GM18505 (cell line): ENCODE measurements around the gene SCYL3.
A peak's percentile ranks its signal among the peaks of the same experiment; 100 is the strongest.

Experiments used
- ATAC-seq: cut with Tn5 transposase; IDR thresholded peaks from one replicate; pipeline ENCODE4 v1.9.1; 2021; ENCODE audit not compliant: unreplicated experiment
- POLR2A ChIP-seq: IDR thresholded peaks from 4 replicates; pipeline ENCODE4 v1.6.1; 2011; ENCODE audit warnings: borderline replicate concordance; ENCODE audit not compliant: insufficient read depth, insufficient read length; ENCODE audit errors: extremely low read depth

The SCYL3 gene

DNA sequence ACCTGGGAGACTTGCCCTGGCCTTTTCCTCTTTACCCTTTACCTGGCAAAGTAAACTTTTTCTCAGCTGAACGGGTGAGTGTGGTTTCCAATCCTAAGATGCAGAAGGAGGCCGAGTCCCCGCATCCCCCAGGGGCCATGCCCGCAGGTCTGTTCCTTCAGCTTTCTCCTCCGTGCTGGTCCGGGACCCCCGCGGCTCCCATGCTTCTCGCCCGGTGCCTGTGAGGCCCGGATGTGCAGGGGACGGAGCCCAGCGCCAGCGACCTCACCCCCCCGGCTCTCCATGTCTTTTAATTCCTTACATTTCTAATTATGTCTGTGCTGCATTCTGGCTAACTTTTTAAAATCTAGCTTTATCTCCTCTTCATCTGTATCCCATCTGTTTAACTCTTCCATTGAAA lies 21.5 kb upstream of the SCYL3 start:
- no peak for ATAC-seq
- TF ChIP-seq POLR2A, result no peak

DNA sequence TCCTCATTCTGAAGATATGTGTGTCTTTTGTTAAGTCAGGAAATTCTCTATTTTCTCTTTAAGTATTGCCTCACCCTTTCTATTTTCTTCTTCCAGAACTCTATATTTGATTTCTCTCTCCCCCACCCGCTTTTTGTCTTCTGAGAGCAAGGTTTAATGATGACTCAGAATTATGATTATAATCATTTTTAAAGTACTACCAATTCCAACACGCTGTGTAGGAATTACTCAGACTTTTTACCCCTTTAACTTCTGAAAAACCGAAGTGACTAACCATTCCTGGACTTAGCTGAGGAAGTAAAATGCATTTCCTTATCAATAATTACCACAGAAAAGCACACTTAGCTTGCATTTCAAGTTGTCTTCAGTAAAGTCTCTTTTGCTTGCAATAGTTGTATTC lies 20.8 kb upstream of the SCYL3 start:
- ATAC-seq, result no peak
- TF ChIP-seq POLR2A, result no peak

DNA sequence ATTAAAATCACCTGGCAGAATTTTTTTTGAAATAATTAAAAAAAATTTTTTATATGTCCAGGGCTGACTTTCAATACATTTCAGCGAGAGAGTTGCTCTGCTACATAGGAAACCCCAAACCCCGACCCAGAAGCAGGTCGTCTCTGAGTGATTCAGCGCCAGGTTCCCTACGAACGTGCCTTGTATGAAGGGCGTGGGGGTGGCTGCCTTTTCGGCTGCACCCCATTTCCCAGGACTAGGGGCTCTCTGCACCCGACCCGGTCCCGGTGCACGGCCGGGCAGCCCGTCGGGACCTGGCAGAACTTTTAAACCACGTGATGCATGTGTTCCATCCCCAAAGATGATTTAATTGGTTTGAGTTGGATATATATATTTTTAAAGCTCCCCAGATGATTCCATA lies 15.8 kb upstream of the SCYL3 start:
- ATAC-seq, result no peak
- TF ChIP-seq POLR2A, result no peak

DNA sequence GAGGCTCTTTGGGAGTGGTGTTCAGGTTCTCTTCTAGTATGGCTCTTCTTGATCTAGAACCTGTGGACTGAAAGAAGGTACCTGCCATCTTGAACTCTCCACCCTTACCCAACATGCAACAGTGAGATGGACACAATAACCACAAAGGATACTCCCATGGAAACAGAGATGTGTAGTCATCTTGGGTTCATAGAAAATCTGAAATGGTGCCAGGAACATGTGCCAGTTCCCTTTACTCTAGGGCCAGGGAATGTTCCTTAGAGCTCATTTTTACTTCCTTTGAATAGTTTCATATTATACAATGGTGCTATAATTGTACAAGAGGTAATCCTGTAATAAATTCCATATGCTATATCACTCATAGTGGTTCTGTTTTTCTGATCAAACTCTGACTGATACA lies 13.2 kb upstream of the SCYL3 start:
- no peak for TF ChIP-seq POLR2A
- ATAC-seq, result no peak

- ATAC-seq, result no peak
- no peak for TF ChIP-seq POLR2A
Measured at GRCh38 chr1:169904834-169905233, 11.1 kb upstream of the SCYL3 start.

DNA sequence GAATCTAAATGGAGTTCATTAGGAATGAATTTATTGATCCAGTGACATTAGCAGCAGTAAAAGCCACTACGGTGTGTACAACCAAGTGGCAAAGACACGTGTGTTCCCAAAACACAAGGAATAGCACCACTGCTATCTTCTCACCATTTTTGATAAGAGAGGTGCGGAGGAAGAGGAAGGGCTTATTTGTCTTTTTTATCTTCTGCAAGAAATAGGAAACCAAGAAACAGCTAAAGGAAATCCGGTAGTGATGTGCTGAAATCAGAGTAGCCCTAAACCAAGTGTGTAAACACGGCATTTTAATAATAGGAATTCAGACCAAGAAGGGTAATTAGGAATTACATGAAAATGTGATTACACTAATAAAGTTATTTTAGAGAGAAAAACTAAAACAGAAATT lies 9.1 kb upstream of the SCYL3 start:
- no peak for ATAC-seq
- no peak for TF ChIP-seq POLR2A

DNA sequence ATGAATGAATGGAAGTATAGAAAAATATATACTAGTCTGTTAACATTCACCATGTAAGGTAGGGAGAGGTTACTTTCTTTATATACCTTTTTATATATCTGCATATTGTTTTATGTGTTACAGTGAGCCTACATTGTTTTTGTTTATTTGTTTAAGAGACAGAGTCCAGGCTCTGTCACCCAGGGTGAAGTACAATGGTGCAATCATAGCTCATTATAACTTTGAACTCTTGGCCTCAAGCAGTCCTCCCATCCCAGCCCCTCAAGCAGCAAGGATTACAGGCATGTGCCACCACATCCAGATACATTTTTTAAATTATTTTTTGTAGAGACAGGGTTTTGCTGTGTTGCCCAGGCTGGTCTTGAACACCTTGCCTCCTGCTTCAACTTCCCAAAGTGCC lies 7.4 kb upstream of the SCYL3 start:
- no peak for ATAC-seq
- no peak for TF ChIP-seq POLR2A

GRCh38 chr1:169900571-169900970 lies 6.9 kb upstream of the SCYL3 start:
- ATAC-seq, result no peak
- TF ChIP-seq POLR2A, result no peak

DNA sequence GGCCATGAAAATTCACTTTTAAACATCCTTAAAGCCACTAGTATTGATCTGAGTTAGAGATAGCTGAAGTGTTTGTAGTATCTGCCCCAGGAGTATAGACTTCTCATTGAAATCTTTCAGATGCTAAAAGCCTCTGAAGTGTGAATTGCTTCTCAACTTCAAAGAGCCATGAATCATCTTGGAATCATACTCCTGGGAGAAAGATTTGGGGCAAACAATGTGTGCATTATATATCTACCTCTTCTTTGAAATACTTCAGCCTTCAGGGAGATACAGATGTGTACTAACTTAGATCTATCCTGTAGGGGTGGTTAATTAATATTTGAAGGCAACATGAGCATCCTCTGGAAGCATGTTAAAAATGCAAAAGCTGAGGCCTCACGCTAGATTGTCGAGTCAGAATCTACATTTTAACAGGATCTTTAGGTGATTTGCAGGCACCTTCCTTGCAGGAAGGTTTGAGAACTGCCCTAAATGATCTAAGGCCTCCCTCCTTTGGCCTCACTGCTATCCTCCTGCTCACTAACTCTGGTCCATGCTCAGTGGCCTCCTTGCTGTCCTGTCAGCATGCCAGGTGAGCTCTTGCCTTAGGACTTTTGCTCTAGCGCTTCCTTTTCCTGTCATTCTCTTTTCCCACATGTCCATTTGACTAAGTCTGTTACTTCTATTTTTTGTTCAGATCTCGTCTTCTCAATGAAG lies 6.0 kb upstream of the SCYL3 start:
- TF ChIP-seq POLR2A, result no peak

GRCh38 chr1:169896013-169896412 lies 2.3 kb upstream of the SCYL3 start:
- no peak for TF ChIP-seq POLR2A
- no peak for ATAC-seq

More for the DNA sequence above, 6.0 kb upstream of the SCYL3 start:
- no peak for ATAC-seq

DNA sequence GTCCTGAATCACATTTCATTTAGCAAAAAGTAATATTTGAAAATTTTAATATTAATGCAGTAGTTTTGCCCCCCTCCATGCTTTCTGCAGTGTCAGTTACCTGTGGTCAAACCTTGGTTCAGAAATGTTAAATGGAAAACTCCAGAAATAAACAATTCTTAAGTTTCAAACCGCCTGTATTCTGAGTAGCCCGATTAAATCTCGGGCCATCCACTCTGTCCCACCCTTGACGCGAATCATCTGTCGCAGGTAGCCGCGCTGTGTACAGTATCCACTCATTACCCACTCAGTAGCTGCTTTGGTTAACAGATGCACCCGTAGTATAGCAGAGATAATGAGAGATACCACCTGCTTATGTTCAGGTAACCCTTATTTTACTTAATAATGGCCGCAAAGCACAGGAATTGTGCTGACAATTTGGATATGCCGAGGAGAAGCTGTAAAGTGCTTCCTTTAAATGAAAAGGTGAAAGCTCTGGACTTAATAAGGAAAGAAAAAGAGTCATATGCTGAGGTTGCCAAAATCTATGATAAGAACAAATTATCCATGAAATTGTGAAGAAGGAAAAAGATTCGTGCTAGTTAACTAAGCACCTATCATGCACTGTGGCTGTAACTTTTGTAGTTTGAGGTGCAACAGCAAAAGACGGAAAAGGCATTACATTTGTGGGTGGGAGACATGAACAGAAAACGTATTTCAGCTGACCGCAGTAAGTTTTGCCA lies 889 bp upstream of the SCYL3 start:
- ATAC-seq, result no peak
- TF ChIP-seq POLR2A, result no peak

DNA sequence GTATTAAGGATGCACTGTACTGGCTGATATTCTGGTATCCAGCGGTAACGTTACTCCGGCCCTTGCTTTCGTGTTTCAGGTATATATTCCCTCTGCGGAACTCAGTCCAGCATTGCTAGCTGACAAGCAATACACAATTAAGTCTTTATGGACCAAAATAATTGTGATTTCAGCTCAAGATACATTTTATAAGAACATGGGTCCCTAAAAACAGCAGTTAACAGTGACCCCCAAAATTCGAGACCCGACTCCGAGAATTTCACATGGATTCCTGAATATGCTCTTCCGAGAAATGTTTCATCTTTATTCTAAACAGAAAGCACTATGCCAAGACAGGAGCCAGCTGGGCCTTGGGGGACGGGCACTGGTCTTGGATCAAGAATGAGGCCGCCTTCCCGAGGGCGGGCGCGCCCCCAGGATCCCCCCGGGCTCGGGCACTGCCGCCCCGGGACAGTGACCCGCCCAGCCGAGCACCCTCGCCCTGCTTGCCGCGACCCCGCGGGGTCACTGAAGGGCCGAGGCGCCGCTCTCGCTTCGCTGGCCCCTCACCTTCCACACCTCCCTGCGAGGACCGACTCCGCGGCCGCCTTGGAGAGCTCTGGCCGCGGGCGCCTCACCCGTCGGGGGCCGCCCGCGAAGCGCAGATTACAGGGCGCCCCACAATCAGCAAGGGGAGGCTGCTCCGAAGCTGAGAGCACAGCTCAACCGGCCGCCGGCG lies 610 bp downstream of the SCYL3 start:
- no peak for TF ChIP-seq POLR2A
- ATAC-seq, result peak; percentile 15

- ATAC-seq, result no peak
- TF ChIP-seq POLR2A, result no peak
Measured at GRCh38 chr1:169892176-169892926, 1.3 kb downstream of the SCYL3 start.
